ENCODE data around the gene MYO10. TPM values are rescaled to one million over a fixed set of nuclear protein-coding genes. Genes with fewer than 3 reads are reported as not detected.
"Not testable (repeated sequence)": the region's sequence is repeated elsewhere in the genome, so short reads cannot be mapped to it uniquely, and the experiment has no call there.

The MYO10 gene
- total and polyA plus RNA-seq, 8 donors, result 32.6 to 71.5 (median 65.0) TPM

DNA sequence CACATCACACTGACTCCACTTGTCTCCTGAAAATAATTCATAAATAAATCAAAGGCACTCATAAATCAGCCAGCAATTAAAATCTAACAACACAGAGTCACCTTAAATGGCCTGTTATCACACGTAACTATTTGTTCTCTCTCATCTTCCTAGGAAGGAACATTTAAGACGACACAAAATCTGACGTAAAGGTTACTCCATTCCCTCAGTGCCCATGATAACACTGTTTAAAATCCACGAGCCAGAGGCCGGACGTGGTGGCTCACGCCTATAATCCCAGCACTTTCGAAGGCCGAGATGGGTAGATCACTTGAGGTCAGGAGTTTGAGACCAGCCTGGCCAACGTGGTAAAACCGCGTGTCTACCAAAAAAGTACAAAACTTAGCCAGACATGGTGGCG is 56.4 kb downstream of the MYO10 start:
- no peaks in the 10 kb centered on the region for H3K27me3 ChIP-seq
- TF ChIP-seq, protein P1, sequence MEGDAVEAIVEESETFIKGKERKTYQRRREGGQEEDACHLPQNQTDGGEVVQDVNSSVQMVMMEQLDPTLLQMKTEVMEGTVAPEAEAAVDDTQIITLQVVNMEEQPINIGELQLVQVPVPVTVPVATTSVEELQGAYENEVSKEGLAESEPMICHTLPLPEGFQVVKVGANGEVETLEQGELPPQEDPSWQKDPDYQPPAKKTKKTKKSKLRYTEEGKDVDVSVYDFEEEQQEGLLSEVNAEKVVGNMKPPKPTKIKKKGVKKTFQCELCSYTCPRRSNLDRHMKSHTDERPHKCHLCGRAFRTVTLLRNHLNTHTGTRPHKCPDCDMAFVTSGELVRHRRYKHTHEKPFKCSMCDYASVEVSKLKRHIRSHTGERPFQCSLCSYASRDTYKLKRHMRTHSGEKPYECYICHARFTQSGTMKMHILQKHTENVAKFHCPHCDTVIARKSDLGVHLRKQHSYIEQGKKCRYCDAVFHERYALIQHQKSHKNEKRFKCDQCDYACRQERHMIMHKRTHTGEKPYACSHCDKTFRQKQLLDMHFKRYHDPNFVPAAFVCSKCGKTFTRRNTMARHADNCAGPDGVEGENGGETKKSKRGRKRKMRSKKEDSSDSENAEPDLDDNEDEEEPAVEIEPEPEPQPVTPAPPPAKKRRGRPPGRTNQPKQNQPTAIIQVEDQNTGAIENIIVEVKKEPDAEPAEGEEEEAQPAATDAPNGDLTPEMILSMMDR (IDR thresholded peaks at IDR 0.05), result no peak
- H3K27ac ChIP-seq, result no peak overlapping the region
- H3K36me3 ChIP-seq, result peaks cover 0 to 4% of the 10 kb centered on the region in 2 donors
- no peak overlapping the region for H3K4me3 ChIP-seq
- no peak for ATAC-seq
- intact Hi-C loops (cut with DNase I), result no loop called here
- H3K4me1 ChIP-seq, result peaks cover 4 to 13% of the 10 kb centered on the region in 2 donors
- no peak for DNase-seq
- H3K9me3 ChIP-seq, result no peaks in the 10 kb centered on the region

DNA sequence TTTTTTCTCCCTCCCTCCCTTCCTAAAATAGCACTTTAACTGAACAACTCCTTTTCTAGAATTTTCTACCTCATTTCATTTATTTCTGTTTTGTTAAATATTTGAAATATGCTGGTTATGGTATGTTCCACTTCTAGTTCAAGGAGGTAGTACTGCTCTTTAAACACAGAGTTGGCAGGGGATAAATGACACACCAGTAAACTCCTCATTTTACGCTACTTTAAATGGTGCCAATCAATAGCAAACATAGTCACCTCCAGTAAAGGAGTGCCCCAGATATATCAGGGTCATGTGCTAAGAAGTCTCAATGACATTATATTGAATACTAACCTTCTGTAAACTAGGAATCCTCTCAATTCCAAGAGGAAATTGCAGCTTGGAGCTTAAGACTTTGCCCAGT is 56.9 kb downstream of the MYO10 start:
- H3K4me3 ChIP-seq, result no peak overlapping the region
- ATAC-seq (peak; percentile 58), DNase-seq (no peak)
- TF ChIP-seq, protein P1 (IDR thresholded peaks at IDR 0.05), result no peak
- H3K36me3 ChIP-seq, result peaks cover 0 to 4% of the 10 kb centered on the region in 2 donors
- no peaks in the 10 kb centered on the region for H3K27me3 ChIP-seq
- intact Hi-C loops (cut with DNase I), result no loop called here
- no peaks in the 10 kb centered on the region for H3K9me3 ChIP-seq
- peaks cover 4 to 13% of the 10 kb centered on the region in 2 donors for H3K4me1 ChIP-seq
- H3K27ac ChIP-seq, result no peak overlapping the region

DNA sequence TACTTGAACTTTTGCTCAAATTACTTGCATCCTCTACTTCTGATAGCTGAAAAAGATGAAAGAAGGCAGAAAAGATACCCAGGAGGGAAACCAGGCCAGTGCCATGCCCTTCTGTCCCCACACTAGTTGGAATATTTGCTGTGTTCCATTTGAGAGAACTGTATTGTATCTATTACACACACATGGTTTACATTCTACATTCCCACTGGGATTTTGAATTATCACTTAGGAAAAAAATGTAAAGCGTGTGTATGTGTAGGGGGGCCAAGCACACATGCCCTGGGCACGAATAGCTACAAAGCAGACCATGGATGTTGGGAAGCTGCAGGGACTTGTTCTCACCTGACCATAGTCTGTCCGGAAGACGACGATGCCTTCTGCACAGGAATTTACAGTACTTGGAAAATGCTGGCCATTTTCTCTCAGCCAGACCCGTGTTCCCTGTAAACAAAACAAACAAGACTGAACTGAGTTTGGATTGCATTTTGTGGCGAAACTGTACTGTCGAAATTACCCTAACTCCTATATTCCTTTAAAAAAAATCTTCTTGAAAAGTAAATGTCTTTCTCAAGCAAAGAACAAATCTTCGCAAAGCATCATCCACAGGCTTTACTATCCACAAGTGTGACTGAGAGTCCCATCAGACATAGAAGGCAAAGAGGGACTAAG is 58.7 kb downstream of the MYO10 start:
- peaks cover 4 to 13% of the 10 kb centered on the region in 2 donors for H3K4me1 ChIP-seq
- intact Hi-C loops (cut with DNase I), result no loop called here
- peaks cover 0 to 15% of the 10 kb centered on the region in 2 donors for H3K9me3 ChIP-seq
- H3K36me3 ChIP-seq, result peaks cover 0 to 4% of the 10 kb centered on the region in 2 donors
- H3K27me3 ChIP-seq, result no peaks in the 10 kb centered on the region
- H3K27ac ChIP-seq, result no peak overlapping the region
- no peak overlapping the region for H3K4me3 ChIP-seq
- DNase-seq (no peak), ATAC-seq (no peak)
- TF ChIP-seq, protein P1 (IDR thresholded peaks at IDR 0.05), result no peak

DNA sequence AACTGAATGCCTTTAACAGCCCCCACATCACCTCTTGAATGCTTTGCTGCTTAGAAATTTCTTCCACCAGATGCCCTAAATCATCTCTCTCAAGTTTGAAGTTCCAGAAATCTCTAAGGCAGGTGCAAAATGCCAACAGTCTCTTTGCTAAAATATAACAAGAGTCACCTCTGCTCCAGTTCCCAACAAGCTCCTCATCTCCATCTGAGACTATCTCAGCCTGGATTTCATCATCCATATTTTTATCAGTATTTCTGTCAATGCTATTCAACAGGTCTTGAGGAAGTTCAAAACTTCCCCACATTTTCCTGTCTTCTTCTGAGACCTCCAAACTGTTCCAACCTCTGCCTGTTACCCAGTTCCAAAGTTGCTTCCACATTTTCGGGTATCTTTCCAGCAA is 61.7 kb downstream of the MYO10 start:
- H3K4me3 ChIP-seq; ATAC-seq; intact Hi-C loops (cut with DNase I); DNase-seq; H3K27me3 ChIP-seq; H3K36me3 ChIP-seq; H3K4me1 ChIP-seq; H3K27ac ChIP-seq: not testable (repeated sequence)
- peaks cover 0 to 18% of the 10 kb centered on the region in 2 donors for H3K9me3 ChIP-seq

DNA sequence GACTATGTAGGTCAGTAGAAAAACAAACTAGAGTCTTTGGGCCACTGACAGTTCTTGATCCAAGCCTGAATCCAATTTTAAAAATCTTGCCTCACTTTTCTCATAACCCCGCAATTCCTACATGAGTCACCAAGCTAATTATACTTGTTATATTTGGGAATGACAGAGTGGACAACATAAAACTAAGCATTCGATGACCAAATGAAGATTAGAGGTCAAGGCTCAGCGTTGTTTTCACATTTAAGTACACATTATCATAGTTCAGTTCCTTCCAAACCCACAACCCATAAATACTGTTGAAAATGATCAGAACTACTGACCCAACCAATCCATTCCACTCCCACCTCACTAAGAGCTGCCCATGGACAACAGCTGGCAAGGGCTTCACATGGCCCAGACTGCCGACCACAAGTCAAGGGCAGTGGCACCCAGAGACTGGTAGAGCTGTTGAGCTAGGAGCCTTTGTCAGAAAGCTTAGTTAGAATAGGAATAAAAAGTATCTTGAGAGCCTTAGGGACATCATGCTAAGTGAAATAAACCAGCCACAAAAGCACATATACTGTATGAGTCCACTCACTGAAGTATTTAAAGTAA is 64.2 kb downstream of the MYO10 start:
- TF ChIP-seq, protein P1 (IDR thresholded peaks at IDR 0.05), result no peak
- peaks cover 0 to under 1% of the 10 kb centered on the region in 2 donors for H3K4me1 ChIP-seq
- no peaks in the 10 kb centered on the region for H3K27me3 ChIP-seq
- peaks cover 0 to 4% of the 10 kb centered on the region in 2 donors for H3K36me3 ChIP-seq
- no peak overlapping the region for H3K4me3 ChIP-seq
- peak; percentile 39 for ATAC-seq
- H3K27ac ChIP-seq, result peak overlapping the region; percentile 2 to 22
- no peak for DNase-seq
- intact Hi-C loops (cut with DNase I), result no loop called here
- H3K9me3 ChIP-seq, result peaks cover 0 to 18% of the 10 kb centered on the region in 2 donors

Measured in left lung (tissue), 10 donors.